ENCODE measurements around the gene PHF2.

GRCh38 chr9:93569621-93570174 is 6.7 kb upstream of the PHF2 start:
- TF ChIP-seq CTCF (IDR thresholded peaks at IDR 0.05 in 8 of 11, conservative IDR thresholded peaks at IDR 0.05 in 3 of 11) (no peak), POLR2A (IDR thresholded peaks at IDR 0.05) (no peak)

Measured in spleen (tissue), 7 donors.